ENCODE results near the gene POLD4. TPM values are rescaled to one million over a fixed set of nuclear protein-coding genes. Genes with fewer than 3 reads are reported as not detected.
A peak's percentile ranks its signal among the peaks of the same experiment; 100 is the strongest.

The POLD4 gene
- total RNA-seq, 1 experiment from 2014 or later = 19.5 TPM

GRCh38 chr11:67382276-67383136 lies 29.2 kb upstream of the POLD4 start:
- H3K27me3 ChIP-seq (ENCODE audit: insufficient read depth, low read length) = no peaks in the 10 kb centered on the region; the same call in 1 of the 2 replicates
- H3K23me2 ChIP-seq (ENCODE audit: insufficient read length, low read depth, low read length, poor library complexity, severe bottlenecking) = no peaks in the 10 kb centered on the region
- H2BK5ac ChIP-seq (ENCODE audit: insufficient read length, low read length) = no peak overlapping the region
- H3K36me3 Mint-ChIP-seq (ENCODE audit: insufficient read depth in 1 of 3, low read depth in 3 of 3) = no peaks in the 10 kb centered on the region
- no peak overlapping the region for H2AK5ac ChIP-seq (ENCODE audit: insufficient read length, low read length)
- no peak overlapping the region for H3K4me3 Mint-ChIP-seq
- H3K4me1 Mint-ChIP-seq = peaks cover 19 to 21% of the 10 kb centered on the region in 2 experiments
- no peak overlapping the region for H3K4ac ChIP-seq (ENCODE audit: low read depth, low read length)
- no peak overlapping the region for H3K18ac ChIP-seq (ENCODE audit: insufficient read length, low read depth, low read length)
- H3K56ac ChIP-seq (ENCODE audit: insufficient read length, low read depth, low read length) = no peak overlapping the region
- H3K9me3 ChIP-seq (ENCODE audit: control insufficient read depth, low read depth, low read length) = no peaks in the 10 kb centered on the region
- H3K9me3 Mint-ChIP-seq = no peaks in the 10 kb centered on the region
- H2BK15ac ChIP-seq (ENCODE audit: low read depth, low read length) = no peak overlapping the region
- no peak overlapping the region for H4K91ac ChIP-seq (ENCODE audit: insufficient read length, low read depth, low read length)
- H3T11ph ChIP-seq (ENCODE audit: low read length) = no peak overlapping the region
- H3K14ac ChIP-seq (ENCODE audit: insufficient read depth, low read length) = no peak overlapping the region
- H4K20me1 ChIP-seq (ENCODE audit: control insufficient read depth, insufficient read depth, insufficient read length) = no peaks in the 10 kb centered on the region
- WGBS (ENCODE audit: extremely low coverage, insufficient read length, low lambda C conversion rate) = no CpG with 5 or more reads among the region's 16 CpGs
- no peak overlapping the region for H3K23ac ChIP-seq (ENCODE audit: insufficient read length, low read depth, low read length)
- H2BK12ac ChIP-seq (ENCODE audit: insufficient read length, low read depth, low read length) = no peak overlapping the region
- no peak overlapping the region for H3K9ac ChIP-seq (ENCODE audit: extremely low read depth, insufficient read length, low read length)
- no peak overlapping the region for H2BK120ac ChIP-seq (ENCODE audit: low read depth, low read length, poor library complexity, severe bottlenecking)
- peak; percentile 97 for TF ChIP-seq CTCF (conservative IDR thresholded peaks at IDR 0.05)
- no peak overlapping the region for H3K27ac ChIP-seq (ENCODE audit: insufficient read length, low read depth, low read length)
- H3K79me1 ChIP-seq (ENCODE audit: insufficient read depth, low read depth, low read length, poor library complexity, severe bottlenecking) = no peaks in the 10 kb centered on the region
- H2BK20ac ChIP-seq (ENCODE audit: low read depth, low read length, poor library complexity, severe bottlenecking) = no peak overlapping the region
- H3K4me2 ChIP-seq (ENCODE audit: insufficient read depth, insufficient read length, low read length) = no peak overlapping the region
- no peak overlapping the region for H2AFZ ChIP-seq (ENCODE audit: low read length)
- H3K79me2 ChIP-seq (ENCODE audit: insufficient read depth, low read length) = no peaks in the 10 kb centered on the region
- peak; percentile 83 for DNase-seq
- H4K8ac ChIP-seq (replicated peaks; ENCODE audit: insufficient read length, low read depth, low read length) = no peak overlapping the region
- H4K5ac ChIP-seq (ENCODE audit: insufficient read length, low read depth, low read length) = no peak overlapping the region
- no peaks in the 10 kb centered on the region; the same call in 1 of the 2 replicates for H3K4me1 ChIP-seq (ENCODE audit: insufficient read depth, low read length)
- H3K27me3 Mint-ChIP-seq (ENCODE audit: low read depth) = peaks cover 50% of the 10 kb centered on the region
- no peak overlapping the region for H3K27ac Mint-ChIP-seq

Data from H9 (cell line).